SK-N-SH (cell line): ENCODE data around the gene TGFBR3. TPM values are rescaled to one million over a fixed set of nuclear protein-coding genes. Genes with fewer than 3 reads are reported as not detected.

Experiments used
- CTCF ChIA-PET: fragments of 300-600, 350-600 bp; formaldehyde crosslinking; extraction: SDS; loops from one replicate; lab custom pipeline; 2021; lab: Yijun Ruan, JAX
- POLR2A ChIA-PET: fragments of 350-600 bp; sonication (Branson Sonifier 250); formaldehyde crosslinking; extraction: SDS; loops from one replicate; lab custom pipeline; 2020; ENCODE audit warnings: antibody characterized with exemption, inconsistent platforms; lab: Yijun Ruan, JAX
- DNase-seq: peaks from one replicate; pipeline ENCODE4 v3.0.0; 2012
- H2AFZ ChIP-seq: fragments of 200-600 bp; sonication (generic); 2 replicates; pipeline ENCODE4 v1.8.1; 2016; ENCODE audit warnings: antibody characterized with exemption, mild to moderate bottlenecking, low read depth
- H3F3A ChIP-seq: fragments of 200-600 bp; sonication (generic); replicated peaks from 2 replicates; pipeline ENCODE3; 2016; ENCODE audit warnings: antibody characterized with exemption, mild to moderate bottlenecking; ENCODE audit not compliant: insufficient read depth
- H3K27ac ChIP-seq, 2 experiments: fragments of 200-500 bp in 1 of 2; fragments of 200-600 bp in 1 of 2; sonication (Bioruptor generic) in 1 of 2; sonication (generic), shearing (Covaris generic) in 1 of 2; 2 replicates each; pipeline versions ENCODE4 v1.5.1 to v1.6.1; 2014 to 2016; ENCODE audit warnings: low read depth in 2 of 2, inconsistent platforms in 1 of 2, low read length in 1 of 2, mild to moderate bottlenecking in 1 of 2, mixed read lengths in 1 of 2
- H3K27me3 ChIP-seq: fragments of 200-600 bp; sonication (generic), shearing (Covaris generic); 2 replicates; pipeline ENCODE4 v1.6.1; 2016; ENCODE audit warnings: mixed run types; ENCODE audit not compliant: insufficient read depth
- H3K36me3 ChIP-seq, 2 experiments: fragments of 200-500 bp in 1 of 2; fragments of 200-600 bp in 1 of 2; sonication (Bioruptor generic) in 1 of 2; sonication (generic) in 1 of 2; replicated peaks in 1 of 2; 2 replicates each; pipeline versions ENCODE3 to v1.5.1; 2014 to 2016; ENCODE audit warnings: low read length in 1 of 2, mild to moderate bottlenecking in 1 of 2; ENCODE audit not compliant: insufficient read depth in 2 of 2, control insufficient read depth in 1 of 2
- H3K4me1 ChIP-seq, 2 experiments: fragments of 200-500 bp in 1 of 2; fragments of 200-600 bp in 1 of 2; sonication (Bioruptor generic) in 1 of 2; sonication (generic), shearing (Covaris generic) in 1 of 2; 2 replicates each; pipeline versions ENCODE4 v1.5.1 to v1.6.1; 2014 to 2016; ENCODE audit warnings: low read depth in 1 of 2, low read length in 1 of 2, mixed run types in 1 of 2; ENCODE audit not compliant: insufficient read depth in 2 of 2, control insufficient read depth in 1 of 2
- H3K4me2 ChIP-seq: fragments of 200-600 bp; sonication (generic), shearing (Covaris generic); 2 replicates; pipeline ENCODE4 v1.6.1; 2017; ENCODE audit warnings: mixed run types
- H3K4me3 ChIP-seq, 2 experiments: fragments of 200-500 bp in 1 of 2; fragments of 200-600 bp in 1 of 2; sonication (Bioruptor generic) in 1 of 2; sonication (generic), shearing (Covaris generic) in 1 of 2; 2 replicates each; pipeline versions ENCODE4 v1.5.1 to v1.8.1; 2014 to 2016; ENCODE audit warnings: low read depth in 2 of 2, inconsistent platforms in 1 of 2, low read length in 1 of 2, mild to moderate bottlenecking in 1 of 2, mixed read lengths in 1 of 2, moderate library complexity in 1 of 2
- H3K79me2 ChIP-seq: fragments of 200-600 bp; sonication (generic); 2 replicates; pipeline ENCODE4 v1.8.1; 2017; ENCODE audit warnings: mild to moderate bottlenecking; ENCODE audit not compliant: insufficient read depth
- H3K9ac ChIP-seq: fragments of 200-600 bp; sonication (generic); 2 replicates; pipeline ENCODE4 v1.6.1; 2017; ENCODE audit warnings: mixed run types
- H3K9me2 ChIP-seq: fragments of 200-600 bp; sonication (generic); 2 replicates; pipeline ENCODE4 v1.6.1; 2017; ENCODE audit warnings: mixed run types
- H3K9me3 ChIP-seq: fragments of 200-600 bp; sonication (generic); 2 replicates; pipeline ENCODE4 v1.6.1; 2017; ENCODE audit warnings: mixed run types, mild to moderate bottlenecking, moderate library complexity
- H4K20me1 ChIP-seq: fragments of 200-600 bp; sonication (generic); 2 replicates; pipeline ENCODE4 v1.6.1; 2017; ENCODE audit warnings: mild to moderate bottlenecking, mixed run types; ENCODE audit not compliant: insufficient read depth
- CHD2 ChIP-seq: fragments of 150-350 bp; IDR thresholded peaks from 2 replicates; pipeline ENCODE4 v1.6.1; 2018; ENCODE audit warnings: low read length; ENCODE audit not compliant: partially characterized antibody
- RAD21 ChIP-seq: IDR thresholded peaks from 2 replicates; pipeline ENCODE4 v1.6.1; 2012; ENCODE audit warnings: mild to moderate bottlenecking, low read length
- TAF1 ChIP-seq: IDR thresholded peaks from 2 replicates; pipeline ENCODE4 v1.6.1; 2012; ENCODE audit warnings: low read depth, mild to moderate bottlenecking, low read length, moderate library complexity, borderline replicate concordance
- WGBS: methylation state at CpG from one replicate; pipeline ENCODE4 v1.1.6; 2017; ENCODE audit warnings: low lambda C conversion rate; 5-methylcytosine and 5-hydroxymethylcytosine counted together
- polyA plus RNA-seq, 3 experiments: library from polyadenylated mRNA; depleted of rRNA; stranded (reverse); fragments of >200 nt; gene quantifications; 2 replicates each; pipeline ENCODE4 v1.2.3, GENCODE V29; 2012
- TF ChIP-seq, protein P1 (sequence below): fragments of 150-350 bp; IDR thresholded peaks from 2 replicates; pipeline ENCODE4 v1.6.1; 2016; ENCODE audit warnings: mild to moderate bottlenecking, low read depth, low read length

The TGFBR3 gene
- polyA plus RNA-seq, 1 of the 3 experiments (the other 2 are of a cell fraction): 0.07 TPM

DNA sequence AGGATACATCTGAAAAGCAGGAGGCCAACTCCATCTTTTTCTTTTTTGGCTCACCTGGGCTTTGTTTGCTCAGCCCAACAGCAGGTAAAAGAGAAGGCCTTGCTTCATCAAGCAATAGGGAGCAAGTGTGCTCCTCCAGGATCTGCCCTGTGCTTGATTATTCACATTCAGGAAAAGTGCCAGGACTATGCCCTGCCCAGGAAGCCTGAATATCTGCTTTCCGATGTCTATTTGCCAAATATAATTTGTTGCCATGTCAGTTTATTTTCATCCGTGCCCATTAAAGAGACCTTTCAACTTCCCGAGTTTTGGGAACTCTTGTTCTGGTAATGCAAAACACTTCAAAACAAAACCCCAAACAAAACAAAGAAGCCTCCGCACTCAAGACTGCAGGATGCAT, 200.0 kb downstream of the TGFBR3 start:
- Histone ChIP-seq H3K9me3 (no peaks in the 10 kb centered on the region), H3K4me3 (no peak overlapping the region), H3K36me3 (no peaks in the 10 kb centered on the region), H3K79me2 (no peaks in the 10 kb centered on the region), H4K20me1 (no peaks in the 10 kb centered on the region), H3K4me1 (no peaks in the 10 kb centered on the region; a peak in 1 of 4 replicates), H3K4me2 (no peak overlapping the region), H3K9ac (no peak overlapping the region), H3K27me3 (peaks cover 50% of the 10 kb centered on the region; the same call in 1 of the 2 replicates), H3K9me2 (no peaks in the 10 kb centered on the region), H2AFZ (no peak overlapping the region), H3F3A (no peaks in the 10 kb centered on the region), H3K27ac (no peak overlapping the region)
- 9% methylated on average over 4 of the region's 4 CpGs for WGBS
- no peak for DNase-seq
- TF ChIP-seq RAD21: no peak
- CTCF ChIA-PET: no interaction called here
- POLR2A ChIA-PET: no interaction called here

DNA sequence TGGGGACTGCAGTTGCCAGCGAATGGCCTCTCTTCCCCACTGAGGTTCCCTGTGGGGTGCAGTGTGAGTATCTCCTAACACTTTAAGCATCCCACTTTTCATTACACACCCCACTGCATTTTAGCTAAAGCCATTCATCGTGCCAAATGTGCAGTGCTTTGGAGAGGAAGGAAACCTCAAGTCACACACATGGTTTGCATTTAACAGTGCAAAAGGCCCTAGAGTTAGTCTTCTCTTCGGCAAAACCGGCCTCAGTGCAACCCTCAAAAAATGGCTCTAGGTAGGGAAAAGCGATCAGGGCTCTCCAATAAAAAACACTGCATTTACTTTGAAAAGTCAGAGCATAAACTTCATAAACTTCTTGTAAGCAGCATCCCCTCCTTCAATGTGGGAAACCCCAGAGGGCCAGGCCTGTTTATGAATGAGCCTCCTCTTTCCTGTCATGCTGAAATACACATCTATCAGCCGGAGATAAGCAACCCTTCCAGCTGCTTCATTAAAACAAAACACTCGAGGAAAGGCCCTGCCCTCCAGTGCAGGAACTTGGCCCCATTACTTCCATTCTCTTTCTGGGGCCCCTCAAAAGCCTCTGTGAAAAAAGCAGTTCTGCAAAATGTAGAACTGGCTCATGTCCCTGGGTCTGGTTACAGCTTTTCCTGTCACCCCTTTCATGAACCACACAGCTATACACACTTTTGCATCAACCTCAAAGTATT, 201.3 kb downstream of the TGFBR3 start:
- no peak overlapping the region for H3K27ac ChIP-seq
- TF ChIP-seq CHD2: no peak
- TF ChIP-seq, protein P1, sequence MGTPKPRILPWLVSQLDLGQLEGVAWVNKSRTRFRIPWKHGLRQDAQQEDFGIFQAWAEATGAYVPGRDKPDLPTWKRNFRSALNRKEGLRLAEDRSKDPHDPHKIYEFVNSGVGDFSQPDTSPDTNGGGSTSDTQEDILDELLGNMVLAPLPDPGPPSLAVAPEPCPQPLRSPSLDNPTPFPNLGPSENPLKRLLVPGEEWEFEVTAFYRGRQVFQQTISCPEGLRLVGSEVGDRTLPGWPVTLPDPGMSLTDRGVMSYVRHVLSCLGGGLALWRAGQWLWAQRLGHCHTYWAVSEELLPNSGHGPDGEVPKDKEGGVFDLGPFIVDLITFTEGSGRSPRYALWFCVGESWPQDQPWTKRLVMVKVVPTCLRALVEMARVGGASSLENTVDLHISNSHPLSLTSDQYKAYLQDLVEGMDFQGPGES: no peak
- no peaks in the 10 kb centered on the region for H4K20me1 ChIP-seq
- no peaks in the 10 kb centered on the region for H3F3A ChIP-seq
- 19% methylated on average over 7 of the region's 7 CpGs for WGBS
- peaks cover 40% of the 10 kb centered on the region; the same call in 1 of the 2 replicates for H3K27me3 ChIP-seq
- H3K9me2 ChIP-seq: no peaks in the 10 kb centered on the region
- H3K4me1 ChIP-seq: no peaks in the 10 kb centered on the region; a peak in 1 of 4 replicates
- POLR2A ChIA-PET: no interaction called here
- no peak overlapping the region for H3K4me3 ChIP-seq
- CTCF ChIA-PET: no interaction called here
- H2AFZ ChIP-seq: no peak overlapping the region
- H3K9ac ChIP-seq: no peak overlapping the region
- no peaks in the 10 kb centered on the region for H3K79me2 ChIP-seq
- H3K9me3 ChIP-seq: no peaks in the 10 kb centered on the region
- no peak overlapping the region for H3K4me2 ChIP-seq
- H3K36me3 ChIP-seq: no peaks in the 10 kb centered on the region
- DNase-seq: no peak

DNA sequence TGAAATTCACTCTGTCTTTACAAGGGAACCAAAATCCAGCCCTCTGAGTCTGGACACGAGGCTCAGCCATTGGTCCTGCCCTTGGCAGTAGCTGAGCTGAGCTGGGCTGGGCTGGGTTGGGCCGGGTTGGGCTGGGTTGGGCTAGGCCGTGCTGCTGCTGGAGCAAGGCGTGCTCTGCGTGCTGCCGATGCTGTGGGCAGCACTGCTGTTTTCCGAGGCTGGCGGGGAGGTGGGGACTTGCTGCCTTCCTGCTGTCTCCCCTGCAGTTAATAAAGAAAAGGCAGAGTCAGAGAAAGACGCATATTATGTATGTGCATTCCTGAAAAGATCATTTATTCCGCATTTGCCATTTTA, 202.4 kb downstream of the TGFBR3 start:
- no peak for DNase-seq

More for the DNA sequence above, 202.4 kb downstream of the TGFBR3 start:
- Histone ChIP-seq H3K4me1 (no peaks in the 10 kb centered on the region), H3K4me3 (no peak overlapping the region), H2AFZ (no peak overlapping the region), H3K79me2 (no peaks in the 10 kb centered on the region), H3F3A (no peaks in the 10 kb centered on the region), H3K36me3 (no peaks in the 10 kb centered on the region), H3K9me3 (no peaks in the 10 kb centered on the region), H3K27ac (no peak overlapping the region), H3K27me3 (peaks cover 41% of the 10 kb centered on the region; the same call in 1 of the 2 replicates)
- POLR2A ChIA-PET: no interaction called here
- CTCF ChIA-PET: interaction anchor here (0.9 kb wide), 1 partner anchor 11 kb away, joined by 3 read pairs; no protein-coding TSS in a partner anchor
- no peak for TF ChIP-seq TAF1
- TF ChIP-seq, all 33 proteins: peak for 0
- 19% methylated on average over 4 of the region's 10 CpGs for WGBS
- no peaks in the 10 kb centered on the region for H4K20me1 ChIP-seq
- H3K4me2 ChIP-seq: no peak overlapping the region
- H3K9me2 ChIP-seq: no peaks in the 10 kb centered on the region
- no peak overlapping the region for H3K9ac ChIP-seq
